HepG2 (cell line): ENCODE data around the gene WWTR1. TPM values are rescaled to one million over a fixed set of nuclear protein-coding genes. Genes with fewer than 3 reads are reported as not detected.

Experiments
- ATAC-seq: fragments of 200-7000 bp; cut with Tn5 transposase; 3 replicates; pipeline ENCODE4 v1.9.1; 2020; ENCODE audit warnings: mild to moderate bottlenecking, moderate library complexity
- BruUV-seq: library from RNA; stranded (reverse); fragments of 400-500 nt; replicated peaks from 2 replicates; lab custom pipeline; 2021; lab: Mats Ljungman, UMichigan
- CTCF ChIA-PET: fragments of 300-600 bp; formaldehyde crosslinking; extraction: SDS; loops from one replicate; lab custom pipeline; 2021; ENCODE audit warnings: low total read pairs, inconsistent platforms, low intra/inter-chr PET ratio; lab: Yijun Ruan, JAX
- POLR2A ChIA-PET: fragments of 350-600 bp; sonication (Branson Sonifier 250); formaldehyde crosslinking; loops from one replicate; lab custom pipeline; 2020; ENCODE audit warnings: antibody characterized with exemption, inconsistent platforms; lab: Yijun Ruan, JAX
- DNase-seq: peaks from one replicate; pipeline ENCODE4 v3.0.0-alpha.2; 2015; ENCODE audit warnings: low spot score
- FAIRE-seq: peaks from 3 replicates; lab custom pipeline; 2011; peaks lifted over from hg19 to GRCh38; lab: Jason Lieb, UNC
- H2AFZ ChIP-seq: one replicate; pipeline ENCODE4 v1.6.1; 2011; ENCODE audit warnings: low read length, inconsistent platforms
- H3K27ac ChIP-seq: fragments of 300-600 bp; 3 replicates; pipeline ENCODE4 v1.8.0; 2011; ENCODE audit warnings: mixed run types, mild to moderate bottlenecking, mixed read lengths, low read length, inconsistent platforms; ENCODE audit not compliant: insufficient read depth; ENCODE audit errors: extremely low read length
- H3K27me3 ChIP-seq, 2 experiments: fragments of 200-600 bp in 1 of 2; 2 replicates in 1 of 2; 3 replicates in 1 of 2; pipeline versions ENCODE4 v1.6.0 to v1.8.0; 2011; ENCODE audit warnings: low read length in 2 of 2, mild to moderate bottlenecking in 2 of 2, moderate library complexity in 2 of 2, inconsistent platforms in 1 of 2; ENCODE audit not compliant: insufficient read depth in 2 of 2, control insufficient read depth in 1 of 2
- H3K36me3 ChIP-seq, 2 experiments: fragments of 200-600 bp in 1 of 2; replicated peaks in 1 of 2; 2 replicates in 1 of 2; 3 replicates in 1 of 2; pipeline versions ENCODE4 v1.5.1 to v1.8.0; 2011; ENCODE audit warnings: low read length in 2 of 2, inconsistent platforms in 1 of 2; ENCODE audit not compliant: insufficient read depth in 2 of 2, control insufficient read depth in 1 of 2
- H3K4me1 ChIP-seq: 2 replicates; pipeline ENCODE4 v1.5.1; 2012; ENCODE audit warnings: low read length, inconsistent platforms; ENCODE audit not compliant: insufficient read depth
- H3K4me2 ChIP-seq: 2 replicates; pipeline ENCODE4 v1.6.0; 2011; ENCODE audit warnings: low read depth, low read length, inconsistent platforms
- H3K4me3 ChIP-seq, 3 experiments: fragments of 200-600 bp in 1 of 3; sonication (generic), shearing (Covaris generic) in 1 of 3; replicated peaks in 1 of 3; 2 replicates each; pipeline ENCODE4 v1.5.1; 2011 to 2016; ENCODE audit warnings: low read length in 3 of 3, inconsistent platforms in 2 of 3, low read depth in 2 of 3, mild to moderate bottlenecking in 2 of 3, control low read depth in 1 of 3, mixed read lengths in 1 of 3; ENCODE audit not compliant: insufficient read depth in 1 of 3
- H3K79me2 ChIP-seq: one replicate; pipeline ENCODE4 v1.6.1; 2011; ENCODE audit warnings: low read length, inconsistent platforms; ENCODE audit not compliant: insufficient read depth
- H3K9ac ChIP-seq: 2 replicates; pipeline ENCODE4 v1.6.0; 2011; ENCODE audit warnings: mild to moderate bottlenecking, low read depth, low read length, inconsistent platforms; ENCODE audit not compliant: insufficient read depth
- H3K9me3 ChIP-seq: 2 replicates; pipeline ENCODE4 v1.5.1; 2012; ENCODE audit warnings: mild to moderate bottlenecking, low read length
- H4K20me1 ChIP-seq: 2 replicates; pipeline ENCODE4 v1.6.0; 2011; ENCODE audit warnings: inconsistent platforms, mild to moderate bottlenecking, low read length, moderate library complexity; ENCODE audit not compliant: insufficient read depth
- XBP1 ChIP-seq: sonication (generic); formaldehyde crosslinking; IDR thresholded peaks from 2 replicates; pipeline ENCODE4 v1.5.0; 2020; ENCODE audit warnings: missing genetic modification reagents
- WGBS: methylation state at CpG from one replicate; pipeline ENCODE4 v1.1.6; 2017; ENCODE audit warnings: low lambda C conversion rate; 5-methylcytosine and 5-hydroxymethylcytosine counted together
- in situ Hi-C: cut with HindIII; loops from 2 replicates; pipeline ENCODE4 v1.10.0; 2017; ENCODE audit warnings: low pct_unique_long_range_greater_than_20kb; ENCODE audit not compliant: extremely low pct_ligation_motif_present
- intact Hi-C: fragments of 100-400 bp; cut with micrococcal nuclease; formaldehyde crosslinking; loops from one replicate; pipeline ENCODE4 v1.10.0; 2022; ENCODE audit not compliant: unreplicated experiment
- polyA plus RNA-seq, 8 experiments: library from polyadenylated mRNA; depleted of rRNA in 3 of 8; stranded (reverse) in 7 of 8; unstranded in 1 of 8; fragments of >200 nt; fragmentation: Illumina TruSeq in 4 of 8; extraction: Trizol in 4 of 8; gene quantifications; 2 replicates each; pipeline versions ENCODE4 v1.2.1 to v1.2.3, GENCODE V29; 2011 to 2016; ENCODE audit warnings: low read depth in 4 of 8, missing spikeins in 1 of 8, mixed read lengths in 1 of 8; ENCODE audit not compliant: insufficient read depth in 1 of 8
- total RNA-seq, 5 experiments: library from RNA; depleted of rRNA; stranded (reverse); fragments of >200 nt; fragmentation: Illumina TruSeq; extraction: Trizol; gene quantifications; 2 replicates each; pipeline ENCODE4 v1.2.3, GENCODE V29; 2016; ENCODE audit warnings: low read depth in 1 of 5
- TF ChIP-seq, protein P1 (sequence below): sonication (generic); formaldehyde crosslinking; IDR thresholded peaks from 2 replicates; pipeline ENCODE4; 2020; ENCODE audit warnings: missing genetic modification reagents, mild to moderate bottlenecking, borderline replicate concordance
- TF ChIP-seq, protein P2 (sequence below): sonication (generic); formaldehyde crosslinking; IDR thresholded peaks from 2 replicates; pipeline ENCODE4 v1.4.0; 2020; ENCODE audit warnings: missing genetic modification reagents

WWTR1 gene
- total and polyA plus RNA-seq, 2 of the 13 experiments (the other 11 are each of a cell fraction or from before 2014, with no cell fraction given) = 19.7 to 139 TPM

DNA sequence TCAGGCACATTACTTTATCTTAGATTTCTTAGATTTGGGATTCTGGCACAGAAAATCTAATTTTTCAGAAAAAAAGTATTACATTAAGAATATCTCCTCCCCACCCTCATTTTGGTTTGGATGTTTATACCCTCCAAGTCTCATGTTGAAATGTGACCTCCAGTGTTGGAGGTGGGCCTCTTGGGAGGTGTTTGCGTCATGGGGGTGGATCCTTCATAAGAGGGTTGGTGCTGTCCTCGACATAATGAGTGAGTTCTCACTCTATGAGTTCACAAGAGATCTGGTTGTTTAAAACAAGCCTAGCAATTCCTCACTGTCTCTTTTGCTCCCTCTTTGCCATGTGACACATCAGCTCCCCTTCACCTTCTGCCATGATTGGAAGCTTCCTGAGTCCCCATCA lies 45.6 kb upstream of the WWTR1 start:
- ATAC-seq = no peak
- peaks cover 9% of the 10 kb centered on the region for H3K9me3 ChIP-seq
- H3K4me2 ChIP-seq = no peak overlapping the region
- no peak for FAIRE-seq
- intact Hi-C loops = no loop called here
- 15% methylated on average over 2 of the region's 2 CpGs for WGBS
- no peak overlapping the region for H3K9ac ChIP-seq
- TF ChIP-seq XBP1 (CRISPR knock-in tag) = no peak
- TF ChIP-seq, protein P1, sequence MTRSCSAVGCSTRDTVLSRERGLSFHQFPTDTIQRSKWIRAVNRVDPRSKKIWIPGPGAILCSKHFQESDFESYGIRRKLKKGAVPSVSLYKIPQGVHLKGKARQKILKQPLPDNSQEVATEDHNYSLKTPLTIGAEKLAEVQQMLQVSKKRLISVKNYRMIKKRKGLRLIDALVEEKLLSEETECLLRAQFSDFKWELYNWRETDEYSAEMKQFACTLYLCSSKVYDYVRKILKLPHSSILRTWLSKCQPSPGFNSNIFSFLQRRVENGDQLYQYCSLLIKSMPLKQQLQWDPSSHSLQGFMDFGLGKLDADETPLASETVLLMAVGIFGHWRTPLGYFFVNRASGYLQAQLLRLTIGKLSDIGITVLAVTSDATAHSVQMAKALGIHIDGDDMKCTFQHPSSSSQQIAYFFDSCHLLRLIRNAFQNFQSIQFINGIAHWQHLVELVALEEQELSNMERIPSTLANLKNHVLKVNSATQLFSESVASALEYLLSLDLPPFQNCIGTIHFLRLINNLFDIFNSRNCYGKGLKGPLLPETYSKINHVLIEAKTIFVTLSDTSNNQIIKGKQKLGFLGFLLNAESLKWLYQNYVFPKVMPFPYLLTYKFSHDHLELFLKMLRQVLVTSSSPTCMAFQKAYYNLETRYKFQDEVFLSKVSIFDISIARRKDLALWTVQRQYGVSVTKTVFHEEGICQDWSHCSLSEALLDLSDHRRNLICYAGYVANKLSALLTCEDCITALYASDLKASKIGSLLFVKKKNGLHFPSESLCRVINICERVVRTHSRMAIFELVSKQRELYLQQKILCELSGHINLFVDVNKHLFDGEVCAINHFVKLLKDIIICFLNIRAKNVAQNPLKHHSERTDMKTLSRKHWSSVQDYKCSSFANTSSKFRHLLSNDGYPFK (CRISPR knock-in tag) = no peak
- TF ChIP-seq, protein P2, sequence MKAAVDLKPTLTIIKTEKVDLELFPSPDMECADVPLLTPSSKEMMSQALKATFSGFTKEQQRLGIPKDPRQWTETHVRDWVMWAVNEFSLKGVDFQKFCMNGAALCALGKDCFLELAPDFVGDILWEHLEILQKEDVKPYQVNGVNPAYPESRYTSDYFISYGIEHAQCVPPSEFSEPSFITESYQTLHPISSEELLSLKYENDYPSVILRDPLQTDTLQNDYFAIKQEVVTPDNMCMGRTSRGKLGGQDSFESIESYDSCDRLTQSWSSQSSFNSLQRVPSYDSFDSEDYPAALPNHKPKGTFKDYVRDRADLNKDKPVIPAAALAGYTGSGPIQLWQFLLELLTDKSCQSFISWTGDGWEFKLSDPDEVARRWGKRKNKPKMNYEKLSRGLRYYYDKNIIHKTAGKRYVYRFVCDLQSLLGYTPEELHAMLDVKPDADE (CRISPR knock-in tag) = no peak
- TF ChIP-seq, all 625 proteins: peak for 0
- in situ Hi-C loops = no loop called here
- no peak for DNase-seq
- H3K4me1 ChIP-seq = peaks cover 13% of the 10 kb centered on the region; the same call in 1 of the 2 replicates
- no peaks in the 10 kb centered on the region for H3K36me3 ChIP-seq
- H3K27me3 ChIP-seq = no peaks in the 10 kb centered on the region
- H3K4me3 ChIP-seq = no peak overlapping the region
- CTCF ChIA-PET = no interaction called here
- H2AFZ ChIP-seq = no peak overlapping the region
- H3K27ac ChIP-seq = no peak overlapping the region
- no peaks in the 10 kb centered on the region for H3K79me2 ChIP-seq
- no TSS peak for BruUV-seq
- POLR2A ChIA-PET = no interaction called here
- H4K20me1 ChIP-seq = no peaks in the 10 kb centered on the region
